Endometrial microvascular endothelial cells (primary cell): ENCODE data around the gene LRRC3C. TPM values are rescaled to one million over a fixed set of nuclear protein-coding genes. Genes with fewer than 3 reads are reported as not detected.

Experiments
- in situ Hi-C: cut with HindIII; loops from 2 replicates; pipeline ENCODE4 v1.10.0; 2017; ENCODE audit warnings: low sequenced_read_pairs, low pct_unique_long_range_greater_than_20kb; ENCODE audit errors: inconsistent ontology term
- total RNA-seq: library from RNA; depleted of rRNA; stranded (reverse); fragments of >200 nt; gene quantifications from one replicate; pipeline ENCODE4 v1.2.3, GENCODE V29; 2015; ENCODE audit errors: inconsistent ontology term

LRRC3C gene
- total RNA-seq, 1 donor from 2014 or later: not detected

GRCh38 chr17:39968761-39969160, 41.2 kb downstream of the LRRC3C start:
- in situ Hi-C loops: no loop called here

GRCh38 chr17:39969375-39969774, 41.8 kb downstream of the LRRC3C start:
- in situ Hi-C loops: no loop called here

GRCh38 chr17:39970157-39970692, 42.7 kb downstream of the LRRC3C start:
- in situ Hi-C loops: no loop called here

GRCh38 chr17:39971076-39971603, 43.6 kb downstream of the LRRC3C start:
- in situ Hi-C loops: no loop called here

- in situ Hi-C loops: no loop called here
Measured at GRCh38 chr17:39972271-39972670, 44.7 kb downstream of the LRRC3C start.

- in situ Hi-C loops: no loop called here
Measured at GRCh38 chr17:39973496-39973895, 46.0 kb downstream of the LRRC3C start.

- in situ Hi-C loops: no loop called here
Measured at GRCh38 chr17:39974433-39974832, 46.9 kb downstream of the LRRC3C start.

- in situ Hi-C loops: no loop called here
Measured at GRCh38 chr17:39975801-39976200, 48.3 kb downstream of the LRRC3C start.

GRCh38 chr17:39979016-39979670, 51.6 kb downstream of the LRRC3C start:
- in situ Hi-C loops: no loop called here

- in situ Hi-C loops: no loop called here
Measured at GRCh38 chr17:39979893-39980350, 52.4 kb downstream of the LRRC3C start.

- in situ Hi-C loops: no loop called here
Measured at GRCh38 chr17:39980351-39981206, 53.0 kb downstream of the LRRC3C start, which contains the start of gene PSMD3. PSMD3 (plus strand) TSS chr17:39980807; CDS start chr17:39980971, 164 bp downstream.

GRCh38 chr17:39981207-39981741, 53.7 kb downstream of the LRRC3C start:
- in situ Hi-C loops: no loop called here

GRCh38 chr17:39981766-39982375, 54.3 kb downstream of the LRRC3C start:
- in situ Hi-C loops: no loop called here

- in situ Hi-C loops: no loop called here
Measured at GRCh38 chr17:39988206-39988810, 60.8 kb downstream of the LRRC3C start.

GRCh38 chr17:39994448-39994847, 66.9 kb downstream of the LRRC3C start:
- in situ Hi-C loops: no loop called here
